AG04449 (cell line): ENCODE data around the gene CMTM3.
"Not testable (repeated sequence)": the region's sequence is repeated elsewhere in the genome, so short reads cannot be mapped to it uniquely, and the experiment has no call there.

ENCODE experiments used
- CTCF ChIA-PET: fragments of 350-600 bp; formaldehyde crosslinking; extraction: SDS; loops from one replicate; lab custom pipeline; 2021; ENCODE audit warnings: antibody characterized with exemption; lab: Yijun Ruan, JAX
- POLR2A ChIA-PET: fragments of 400-600, 350-600 bp; formaldehyde crosslinking; extraction: SDS; loops from one replicate; lab custom pipeline; 2020; ENCODE audit warnings: antibody characterized with exemption, inconsistent platforms; lab: Yijun Ruan, JAX
- DNase-seq: peaks from one replicate; pipeline ENCODE4 v3.0.0-alpha.2; 2010; ENCODE audit warnings: low read depth, low spot score
- H3K4me3 ChIP-seq: 2 replicates; pipeline ENCODE4 v1.5.1; 2011; ENCODE audit warnings: low read depth, mild to moderate bottlenecking, control low read depth, low read length
- CTCF ChIP-seq: IDR thresholded peaks from one replicate; pipeline ENCODE4 v1.5.1; 2011; ENCODE audit warnings: mild to moderate bottlenecking, moderate library complexity, low read length, control low read depth, inconsistent platforms; ENCODE audit not compliant: insufficient read depth; ENCODE audit errors: missing control alignments

The CMTM3 gene

GRCh38 chr16:66621973-66622372, 17.5 kb downstream of the CMTM3 start:
- no peak overlapping the region for H3K4me3 ChIP-seq
- CTCF ChIA-PET = interaction anchor here (3.3 kb wide), 1 partner anchor 29 kb away, joined by 18 read pairs; no protein-coding TSS in a partner anchor
- DNase-seq = no peak
- no peak for TF ChIP-seq CTCF
- POLR2A ChIA-PET = no interaction called here

GRCh38 chr16:66622863-66623262, 18.4 kb downstream of the CMTM3 start:
- H3K4me3 ChIP-seq = no peak overlapping the region
- POLR2A ChIA-PET = no interaction called here
- no peak for DNase-seq
- no peak for TF ChIP-seq CTCF
- CTCF ChIA-PET = interaction anchor here (1.3 to 3.3 kb wide), 3 partner anchors 14 to 28 kb away, joined by 3 to 18 read pairs (median 4); no protein-coding TSS in a partner anchor

GRCh38 chr16:66623755-66624154, 19.3 kb downstream of the CMTM3 start:
- no peak for TF ChIP-seq CTCF
- H3K4me3 ChIP-seq = no peak overlapping the region
- CTCF ChIA-PET = interaction anchor here (0.9 to 3.3 kb wide), 6 partner anchors 14 to 244 kb away, joined by 3 to 18 read pairs (median 4); no protein-coding TSS in a partner anchor
- no peak for DNase-seq
- POLR2A ChIA-PET = no interaction called here

- POLR2A ChIA-PET, H3K4me3 ChIP-seq, DNase-seq: not testable (repeated sequence)
- CTCF ChIA-PET = interaction anchor here (1.2 to 2.2 kb wide), 2 partner anchors 19 to 20 kb away, joined by 3 to 6 read pairs; no protein-coding TSS in a partner anchor
Measured at GRCh38 chr16:66627611-66628378, 23.3 kb downstream of the CMTM3 start.

- TF ChIP-seq CTCF = no peak
- no peak overlapping the region for H3K4me3 ChIP-seq
- ChIA-PET CTCF (interaction anchor here (0.9 to 1.5 kb wide), 2 partner anchors 21 to 122 kb away, joined by 4 to 9 read pairs; partner anchors contain the start of gene DYNC1LI2), POLR2A (no interaction called here)
- DNase-seq = no peak
Measured at GRCh38 chr16:66629856-66630255, 25.4 kb downstream of the CMTM3 start.

GRCh38 chr16:66630561-66631260, 26.2 kb downstream of the CMTM3 start:
- H3K4me3 ChIP-seq, CTCF ChIA-PET, DNase-seq, POLR2A ChIA-PET: not testable (repeated sequence)

GRCh38 chr16:66631558-66631957, 27.1 kb downstream of the CMTM3 start:
- DNase-seq, H3K4me3 ChIP-seq, POLR2A ChIA-PET: not testable (repeated sequence)
- CTCF ChIA-PET = interaction anchor here (10.3 kb wide), 1 partner anchor 20 kb away, joined by 166 read pairs; no protein-coding TSS in a partner anchor
